HCT116 (cell line): Measurements from ENCODE around the gene HIPK2. TPM values are rescaled to one million over a fixed set of nuclear protein-coding genes. Genes with fewer than 3 reads are reported as not detected.

Experiments
- ATAC-seq: fragments of 200-7000 bp; cut with Tn5 transposase; 2 replicates; pipeline ENCODE4 v1.9.1; 2020; ENCODE audit warnings: mild to moderate bottlenecking, moderate library complexity
- BruUV-seq: library from RNA; stranded (reverse); fragments of 400-500 nt; replicated peaks from 2 replicates; lab custom pipeline; 2021; lab: Mats Ljungman, UMichigan
- CTCF ChIA-PET: fragments of 300-600 bp; sonication (Branson Sonifier 250); formaldehyde crosslinking; loops from one replicate; lab custom pipeline; 2021; ENCODE audit warnings: antibody characterized with exemption; lab: Charles Lee
- POLR2A ChIA-PET: fragments of 300-600, 350-600 bp; sonication (Branson Sonifier 250); formaldehyde crosslinking; loops from one replicate; lab custom pipeline; 2021; ENCODE audit warnings: antibody characterized with exemption; lab: Charles Lee
- RAD21 ChIA-PET, 2 experiments: fragments of 300-600 bp; sonication (Branson Sonifier 250); formaldehyde crosslinking; loops; one replicate each; lab custom pipeline; 2023; ENCODE audit warnings: low total read pairs in 2 of 2; ENCODE audit not compliant: uncharacterized antibody in 2 of 2, unreplicated experiment in 2 of 2, low non-redundant PET in 1 of 2; lab: Charles Lee
- DNase-seq: peaks from one replicate; pipeline ENCODE4 v3.0.0-alpha.2; 2010; ENCODE audit warnings: low read depth, low spot score
- H2AFZ ChIP-seq: fragments of 200-600 bp; shearing (Covaris generic), sonication (generic); 2 replicates; pipeline ENCODE4 v1.6.1; 2017; ENCODE audit warnings: low read depth, mixed run types, mixed read lengths, antibody characterized with exemption, low read length; ENCODE audit not compliant: poor library complexity, severe bottlenecking
- H3K27ac ChIP-seq: 2 replicates; pipeline ENCODE4 v1.5.1; 2012; ENCODE audit warnings: low read depth, low read length
- H3K27me3 ChIP-seq: fragments of 200-600 bp; sonication (generic); 2 replicates; pipeline ENCODE4 v1.6.1; 2016; ENCODE audit warnings: mixed run types, low read length, mixed read lengths; ENCODE audit not compliant: insufficient read depth
- H3K36me3 ChIP-seq, 2 experiments: fragments of 200-500 bp in 1 of 2; fragments of 200-600 bp in 1 of 2; sonication (Bioruptor generic) in 1 of 2; sonication (generic) in 1 of 2; 2 replicates each; pipeline versions ENCODE4 v1.5.1 to v1.6.1; 2014 to 2016; ENCODE audit warnings: low read length in 2 of 2, inconsistent platforms in 1 of 2, mixed read lengths in 1 of 2, mixed run types in 1 of 2; ENCODE audit not compliant: insufficient read depth in 2 of 2, control insufficient read depth in 1 of 2
- H3K4me1 ChIP-seq, 2 experiments: fragments of 200-600 bp in 1 of 2; sonication (generic) in 1 of 2; 2 replicates each; pipeline versions ENCODE4 v1.5.1 to v1.6.1; 2012 to 2017; ENCODE audit warnings: low read length in 2 of 2, inconsistent platforms in 1 of 2, mild to moderate bottlenecking in 1 of 2, mixed read lengths in 1 of 2, mixed run types in 1 of 2, moderate library complexity in 1 of 2; ENCODE audit not compliant: insufficient read depth in 2 of 2, control insufficient read depth in 1 of 2
- H3K4me2 ChIP-seq: fragments of 200-600 bp; sonication (generic); 2 replicates; pipeline ENCODE4 v1.6.1; 2017; ENCODE audit warnings: mixed run types, low read length, mixed read lengths
- H3K4me3 ChIP-seq, 2 experiments: fragments of 200-600 bp in 1 of 2; sonication (generic) in 1 of 2; replicated peaks in 1 of 2; 2 replicates each; pipeline ENCODE4 v1.5.1; 2011 to 2016; ENCODE audit warnings: low read length in 2 of 2, control low read depth in 1 of 2, low read depth in 1 of 2, mild to moderate bottlenecking in 1 of 2, mixed read lengths in 1 of 2, mixed run types in 1 of 2
- H3K79me2 ChIP-seq: fragments of 200-600 bp; sonication (generic); 2 replicates; pipeline ENCODE4 v1.6.1; 2017; ENCODE audit warnings: mild to moderate bottlenecking, mixed run types, low read length, moderate library complexity, mixed read lengths; ENCODE audit not compliant: insufficient read depth
- H3K9ac ChIP-seq: fragments of 200-600 bp; sonication (generic); 2 replicates; pipeline ENCODE4 v1.6.1; 2016; ENCODE audit warnings: low read length, mixed read lengths
- H3K9me2 ChIP-seq: fragments of 200-600 bp; sonication (generic), shearing (Covaris generic); 2 replicates; pipeline ENCODE4 v1.6.1; 2017; ENCODE audit warnings: mixed run types, mild to moderate bottlenecking, moderate library complexity; ENCODE audit not compliant: insufficient read depth
- H3K9me3 ChIP-seq, 2 experiments: fragments of 200-500 bp in 1 of 2; fragments of 200-600 bp in 1 of 2; sonication (Bioruptor generic) in 1 of 2; sonication (generic) in 1 of 2; 2 replicates each; pipeline ENCODE4 v1.6.1; 2014 to 2017; ENCODE audit warnings: low read length in 2 of 2, mixed read lengths in 2 of 2, inconsistent platforms in 1 of 2, low read depth in 1 of 2, mild to moderate bottlenecking in 1 of 2, mixed run types in 1 of 2, moderate library complexity in 1 of 2; ENCODE audit not compliant: control insufficient read depth in 1 of 2, insufficient read depth in 1 of 2
- H4K20me1 ChIP-seq: fragments of 200-600 bp; sonication (generic), shearing (Covaris generic); 2 replicates; pipeline ENCODE4 v1.6.1; 2017; ENCODE audit warnings: mixed run types, mild to moderate bottlenecking, moderate library complexity; ENCODE audit not compliant: insufficient read depth
- CEBPB ChIP-seq: IDR thresholded peaks from 2 replicates; pipeline ENCODE4 v1.6.1; 2012; ENCODE audit warnings: low read depth
- YY1 ChIP-seq: IDR thresholded peaks from 2 replicates; pipeline ENCODE4 v1.6.1; 2011; ENCODE audit warnings: low read length, low read depth, moderate library complexity, mild to moderate bottlenecking; ENCODE audit not compliant: insufficient replicate concordance; ENCODE audit errors: extremely low read depth
- intact Hi-C: fragments of 100-400 bp; cut with micrococcal nuclease; formaldehyde crosslinking; loops from 2 replicates; pipeline ENCODE4 v1.10.0; 2022
- total RNA-seq: library from RNA; stranded (reverse); gene quantifications from one replicate; pipeline ENCODE4 v1.2.1, GENCODE V29; 2021; ENCODE audit not compliant: unreplicated experiment
- TF ChIP-seq, protein P1 (sequence below): IDR thresholded peaks from 2 replicates; pipeline ENCODE4 v1.6.1; 2012; ENCODE audit warnings: low read depth
- TF ChIP-seq, protein P2 (sequence below), 3 experiments: fragments of 200-600 bp in 1 of 3; sonication (generic) in 1 of 3; IDR thresholded peaks in 2 of 3; conservative IDR thresholded peaks in 1 of 3; 2 replicates each; pipeline ENCODE4 v1.5.1; 2012 to 2017; ENCODE audit warnings: low read depth in 2 of 3, low read length in 2 of 3, antibody characterized with exemption in 1 of 3, borderline replicate concordance in 1 of 3, control low read depth in 1 of 3, mild to moderate bottlenecking in 1 of 3, mixed read lengths in 1 of 3, mixed run types in 1 of 3, moderate library complexity in 1 of 3; ENCODE audit not compliant: insufficient read depth in 1 of 3

The HIPK2 gene
- total RNA-seq, 1 experiment from 2014 or later = 49.5 TPM

DNA sequence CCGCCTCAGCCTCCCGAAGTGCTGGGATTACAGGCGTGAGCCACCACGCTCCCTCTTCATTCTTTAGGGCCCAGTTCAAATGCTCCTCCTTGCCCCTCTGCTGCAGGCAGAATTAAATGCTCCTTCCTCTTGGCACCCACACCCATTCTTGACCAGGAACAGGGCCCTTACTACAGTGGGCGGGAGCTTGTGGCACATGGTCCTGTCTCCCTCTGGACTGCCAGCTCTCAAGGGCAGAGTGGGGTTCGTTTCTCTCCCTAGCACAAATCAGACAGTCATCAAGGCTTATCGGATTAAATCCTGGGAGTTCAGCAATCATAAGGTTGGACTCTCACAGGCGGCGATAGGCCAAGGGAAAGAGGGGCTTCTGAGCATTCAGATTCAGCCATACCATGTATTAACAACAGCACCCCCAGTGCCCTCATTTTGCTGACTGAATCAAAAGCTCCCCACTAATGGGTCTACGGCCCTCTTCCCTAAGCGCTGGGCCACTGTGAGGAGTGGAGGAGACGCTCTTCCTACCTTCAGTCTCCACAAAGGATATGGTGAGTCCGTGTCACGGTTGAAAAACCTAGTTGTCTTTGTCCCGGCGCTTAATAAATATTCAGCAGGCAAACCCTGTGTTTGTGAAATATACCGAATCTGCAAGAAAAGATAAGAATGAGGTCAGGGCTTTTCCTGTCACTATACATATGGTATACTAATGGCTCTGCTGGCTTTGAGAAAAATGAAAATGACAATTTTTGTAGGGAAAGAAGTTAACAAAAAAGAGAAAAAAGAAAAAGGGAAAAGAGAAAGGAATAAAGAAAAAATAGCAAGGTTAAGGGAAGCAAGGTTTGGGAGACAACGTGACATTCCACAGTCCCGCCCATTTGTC, 146.9 kb downstream of the HIPK2 start:
- intact Hi-C loops = no loop called here
- ATAC-seq = no peak

More for the DNA sequence above, 146.9 kb downstream of the HIPK2 start:
- no peak overlapping the region for H3K9ac ChIP-seq
- no peak for DNase-seq
- TF ChIP-seq YY1 (no peak), CEBPB (no peak)
- TF ChIP-seq, protein P1, sequence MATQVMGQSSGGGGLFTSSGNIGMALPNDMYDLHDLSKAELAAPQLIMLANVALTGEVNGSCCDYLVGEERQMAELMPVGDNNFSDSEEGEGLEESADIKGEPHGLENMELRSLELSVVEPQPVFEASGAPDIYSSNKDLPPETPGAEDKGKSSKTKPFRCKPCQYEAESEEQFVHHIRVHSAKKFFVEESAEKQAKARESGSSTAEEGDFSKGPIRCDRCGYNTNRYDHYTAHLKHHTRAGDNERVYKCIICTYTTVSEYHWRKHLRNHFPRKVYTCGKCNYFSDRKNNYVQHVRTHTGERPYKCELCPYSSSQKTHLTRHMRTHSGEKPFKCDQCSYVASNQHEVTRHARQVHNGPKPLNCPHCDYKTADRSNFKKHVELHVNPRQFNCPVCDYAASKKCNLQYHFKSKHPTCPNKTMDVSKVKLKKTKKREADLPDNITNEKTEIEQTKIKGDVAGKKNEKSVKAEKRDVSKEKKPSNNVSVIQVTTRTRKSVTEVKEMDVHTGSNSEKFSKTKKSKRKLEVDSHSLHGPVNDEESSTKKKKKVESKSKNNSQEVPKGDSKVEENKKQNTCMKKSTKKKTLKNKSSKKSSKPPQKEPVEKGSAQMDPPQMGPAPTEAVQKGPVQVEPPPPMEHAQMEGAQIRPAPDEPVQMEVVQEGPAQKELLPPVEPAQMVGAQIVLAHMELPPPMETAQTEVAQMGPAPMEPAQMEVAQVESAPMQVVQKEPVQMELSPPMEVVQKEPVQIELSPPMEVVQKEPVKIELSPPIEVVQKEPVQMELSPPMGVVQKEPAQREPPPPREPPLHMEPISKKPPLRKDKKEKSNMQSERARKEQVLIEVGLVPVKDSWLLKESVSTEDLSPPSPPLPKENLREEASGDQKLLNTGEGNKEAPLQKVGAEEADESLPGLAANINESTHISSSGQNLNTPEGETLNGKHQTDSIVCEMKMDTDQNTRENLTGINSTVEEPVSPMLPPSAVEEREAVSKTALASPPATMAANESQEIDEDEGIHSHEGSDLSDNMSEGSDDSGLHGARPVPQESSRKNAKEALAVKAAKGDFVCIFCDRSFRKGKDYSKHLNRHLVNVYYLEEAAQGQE = no peak
- TF ChIP-seq, protein P2, sequence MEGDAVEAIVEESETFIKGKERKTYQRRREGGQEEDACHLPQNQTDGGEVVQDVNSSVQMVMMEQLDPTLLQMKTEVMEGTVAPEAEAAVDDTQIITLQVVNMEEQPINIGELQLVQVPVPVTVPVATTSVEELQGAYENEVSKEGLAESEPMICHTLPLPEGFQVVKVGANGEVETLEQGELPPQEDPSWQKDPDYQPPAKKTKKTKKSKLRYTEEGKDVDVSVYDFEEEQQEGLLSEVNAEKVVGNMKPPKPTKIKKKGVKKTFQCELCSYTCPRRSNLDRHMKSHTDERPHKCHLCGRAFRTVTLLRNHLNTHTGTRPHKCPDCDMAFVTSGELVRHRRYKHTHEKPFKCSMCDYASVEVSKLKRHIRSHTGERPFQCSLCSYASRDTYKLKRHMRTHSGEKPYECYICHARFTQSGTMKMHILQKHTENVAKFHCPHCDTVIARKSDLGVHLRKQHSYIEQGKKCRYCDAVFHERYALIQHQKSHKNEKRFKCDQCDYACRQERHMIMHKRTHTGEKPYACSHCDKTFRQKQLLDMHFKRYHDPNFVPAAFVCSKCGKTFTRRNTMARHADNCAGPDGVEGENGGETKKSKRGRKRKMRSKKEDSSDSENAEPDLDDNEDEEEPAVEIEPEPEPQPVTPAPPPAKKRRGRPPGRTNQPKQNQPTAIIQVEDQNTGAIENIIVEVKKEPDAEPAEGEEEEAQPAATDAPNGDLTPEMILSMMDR (IDR thresholded peaks at IDR 0.05 in 2 of 3, conservative IDR thresholded peaks at IDR 0.05 in 1 of 3; ENCODE audit: borderline replicate concordance in 1 of 3, insufficient read depth in 1 of 3, low read depth in 2 of 3, low read length in 2 of 3) = no peak
- TF ChIP-seq, all 23 proteins: peak for 0
- Histone ChIP-seq H3K27me3 (no peaks in the 10 kb centered on the region), H3K9me3 (no peaks in the 10 kb centered on the region), H3K9me2 (no peaks in the 10 kb centered on the region), H3K4me2 (no peak overlapping the region), H3K27ac (no peak overlapping the region), H3K4me3 (no peak overlapping the region), H3K36me3 (peaks cover 11 to 28% of the 10 kb centered on the region in 2 experiments; a peak in 3 of 4 replicates), H3K4me1 (no peaks in the 10 kb centered on the region), H3K79me2 (no peaks in the 10 kb centered on the region), H2AFZ (no peak overlapping the region), H4K20me1 (no peaks in the 10 kb centered on the region)
- CTCF ChIA-PET = no interaction called here
- BruUV-seq = no TSS peak
- RAD21 ChIA-PET = no interaction called here
- POLR2A ChIA-PET = no interaction called here
